Bronchial epithelial cell (primary cell): ENCODE results near the gene FBXO46. TPM values are rescaled to one million over a fixed set of nuclear protein-coding genes. Genes with fewer than 3 reads are reported as not detected.

Experiments used
- DNase-seq: peaks from one replicate; pipeline ENCODE4 v3.0.0-alpha.2; 2010; ENCODE audit warnings: low read depth
- FAIRE-seq: peaks from 2 replicates; lab custom pipeline; 2011; peaks lifted over from hg19 to GRCh38; lab: Jason Lieb, UNC
- H3K27me3 ChIP-seq: 2 replicates; pipeline ENCODE4 v1.5.1; 2011; ENCODE audit warnings: low read length; ENCODE audit not compliant: control insufficient read depth, insufficient read depth
- H3K36me3 ChIP-seq: 2 replicates; pipeline ENCODE4 v1.5.1; 2011; ENCODE audit warnings: low read length; ENCODE audit not compliant: control insufficient read depth, insufficient read depth
- H3K4me3 ChIP-seq: 2 replicates; pipeline ENCODE4 v1.5.1; 2011; ENCODE audit warnings: mild to moderate bottlenecking, low read depth, low read length, control low read depth
- total RNA-seq: library from RNA; depleted of rRNA; stranded (reverse); fragments of >200 nt; gene quantifications from 2 replicates; pipeline ENCODE4 v1.2.1, GENCODE V29; 2014
- TF ChIP-seq, protein P1 (sequence below): IDR thresholded peaks from 2 replicates; pipeline ENCODE4 v1.5.1; 2011; ENCODE audit warnings: mild to moderate bottlenecking, moderate library complexity, low read length, control low read depth, inconsistent platforms; ENCODE audit not compliant: insufficient read depth, severe bottlenecking

FBXO46 gene
- total RNA-seq, 1 donor from 2014 or later = 2.4 TPM

DNA sequence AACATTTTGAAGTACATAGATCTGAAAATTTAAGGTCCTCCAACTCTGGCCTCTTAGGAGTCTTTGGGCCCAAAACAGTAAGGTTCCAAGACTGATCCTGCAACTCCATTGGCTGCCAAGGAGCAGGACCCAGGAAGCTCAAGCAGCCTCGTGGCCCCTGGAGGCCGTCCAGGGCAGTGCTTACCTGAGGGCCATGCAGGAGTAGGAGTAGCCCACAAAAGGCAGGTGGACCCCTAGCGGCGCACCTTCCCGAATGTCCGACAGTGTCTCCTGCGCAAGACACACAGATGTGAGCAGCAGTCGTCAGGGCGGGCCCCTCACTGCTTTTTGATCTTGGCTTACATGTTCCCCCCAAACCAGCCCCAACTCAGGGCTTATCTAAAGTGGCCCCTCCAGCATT lies 44.1 kb upstream of the FBXO46 start:
- Histone ChIP-seq H3K36me3 (peaks cover 14% of the 10 kb centered on the region), H3K27me3 (no peaks in the 10 kb centered on the region), H3K4me3 (no peak overlapping the region)
- DNase-seq (no peak), FAIRE-seq (no peak)
- TF ChIP-seq, protein P1, sequence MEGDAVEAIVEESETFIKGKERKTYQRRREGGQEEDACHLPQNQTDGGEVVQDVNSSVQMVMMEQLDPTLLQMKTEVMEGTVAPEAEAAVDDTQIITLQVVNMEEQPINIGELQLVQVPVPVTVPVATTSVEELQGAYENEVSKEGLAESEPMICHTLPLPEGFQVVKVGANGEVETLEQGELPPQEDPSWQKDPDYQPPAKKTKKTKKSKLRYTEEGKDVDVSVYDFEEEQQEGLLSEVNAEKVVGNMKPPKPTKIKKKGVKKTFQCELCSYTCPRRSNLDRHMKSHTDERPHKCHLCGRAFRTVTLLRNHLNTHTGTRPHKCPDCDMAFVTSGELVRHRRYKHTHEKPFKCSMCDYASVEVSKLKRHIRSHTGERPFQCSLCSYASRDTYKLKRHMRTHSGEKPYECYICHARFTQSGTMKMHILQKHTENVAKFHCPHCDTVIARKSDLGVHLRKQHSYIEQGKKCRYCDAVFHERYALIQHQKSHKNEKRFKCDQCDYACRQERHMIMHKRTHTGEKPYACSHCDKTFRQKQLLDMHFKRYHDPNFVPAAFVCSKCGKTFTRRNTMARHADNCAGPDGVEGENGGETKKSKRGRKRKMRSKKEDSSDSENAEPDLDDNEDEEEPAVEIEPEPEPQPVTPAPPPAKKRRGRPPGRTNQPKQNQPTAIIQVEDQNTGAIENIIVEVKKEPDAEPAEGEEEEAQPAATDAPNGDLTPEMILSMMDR = no peak

GRCh38 chr19:45773384-45773783 lies 42.7 kb upstream of the FBXO46 start:
- DNase-seq (no peak), FAIRE-seq (no peak)
- Histone ChIP-seq H3K27me3 (no peaks in the 10 kb centered on the region), H3K4me3 (no peak overlapping the region), H3K36me3 (peaks cover 14% of the 10 kb centered on the region)
- TF ChIP-seq, protein P1 = no peak

GRCh38 chr19:45772912-45773311 lies 42.2 kb upstream of the FBXO46 start:
- TF ChIP-seq, protein P1 = no peak
- H3K4me3 ChIP-seq = no peak overlapping the region
- peaks cover 11% of the 10 kb centered on the region for H3K36me3 ChIP-seq
- no peaks in the 10 kb centered on the region for H3K27me3 ChIP-seq
- no peak for DNase-seq
- FAIRE-seq = no peak

DNA sequence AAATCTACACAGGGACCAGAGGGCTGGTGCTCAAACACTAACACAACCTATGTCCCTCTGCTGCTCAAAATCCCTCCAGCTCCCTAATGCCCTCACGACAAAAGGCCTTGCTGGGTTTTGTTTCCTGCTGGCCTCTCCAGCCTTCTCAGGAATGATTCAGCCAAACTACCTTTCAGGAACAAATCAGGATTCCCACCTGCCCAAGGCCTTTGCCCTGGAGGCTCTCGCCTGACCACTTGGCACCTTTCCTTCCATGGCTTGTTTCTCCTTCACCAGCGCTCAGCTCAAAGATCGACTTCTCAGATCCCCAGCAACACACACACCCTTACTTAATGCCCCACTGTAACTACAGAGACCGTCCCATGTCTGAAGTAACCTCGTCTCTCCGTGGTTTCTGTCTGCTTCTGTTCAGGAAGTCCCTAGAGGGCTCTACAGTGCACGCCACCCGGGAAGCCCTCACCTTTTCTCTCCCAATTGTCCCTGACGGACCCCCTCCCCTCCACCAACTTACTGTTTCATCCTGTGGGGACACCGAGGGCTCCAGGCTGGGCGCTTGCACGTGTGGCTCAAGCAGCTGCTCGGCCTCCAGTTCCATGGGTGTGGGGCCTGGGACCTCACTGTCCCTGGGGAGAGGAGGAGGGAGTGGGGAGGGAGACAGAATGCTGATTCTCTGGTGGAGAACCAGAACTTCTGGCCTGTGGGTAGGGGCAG lies 41.6 kb upstream of the FBXO46 start:
- Histone ChIP-seq H3K4me3 (no peak overlapping the region), H3K27me3 (no peaks in the 10 kb centered on the region), H3K36me3 (peaks cover 8% of the 10 kb centered on the region)
- FAIRE-seq (no peak), DNase-seq (no peak)
- TF ChIP-seq, protein P1 = no peak

DNA sequence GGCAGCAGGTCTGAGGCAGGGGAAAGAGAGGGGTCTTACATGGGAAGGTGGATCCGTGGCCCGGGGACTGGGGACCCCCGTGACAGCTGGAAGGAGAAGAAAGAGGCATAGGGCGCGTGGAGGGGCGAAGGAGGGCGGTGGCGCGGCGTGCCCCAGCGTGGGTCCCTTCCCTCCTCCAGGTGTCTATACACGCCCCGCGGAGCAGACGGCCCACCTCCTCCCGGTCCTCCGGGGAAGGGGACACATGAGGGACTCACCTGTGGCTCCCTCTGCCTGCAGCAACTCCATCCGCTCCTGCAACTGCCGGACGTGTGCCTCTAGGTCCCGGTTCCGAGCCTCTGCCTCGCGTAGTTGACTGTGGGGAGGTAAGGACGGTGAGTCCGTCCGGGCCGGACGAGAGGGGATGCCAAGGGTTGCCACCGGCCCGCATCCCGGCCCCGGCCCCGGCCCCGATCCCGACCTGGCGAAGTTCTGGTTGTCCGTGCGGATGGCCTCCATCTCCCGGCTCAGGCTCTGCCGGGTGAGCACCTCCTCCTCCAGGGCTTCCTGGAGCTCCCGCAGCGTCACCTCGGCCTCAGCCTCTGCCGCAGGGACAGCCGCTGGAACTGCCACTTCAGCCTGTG lies 40.7 kb upstream of the FBXO46 start:
- FAIRE-seq = no peak
- Histone ChIP-seq H3K36me3 (peaks cover 2% of the 10 kb centered on the region), H3K4me3 (peak overlapping the region; percentile 30), H3K27me3 (no peaks in the 10 kb centered on the region)
- TF ChIP-seq, protein P1 = no peak
- no peak for DNase-seq
